ENCODE results near the gene PUSL1.

DNA sequence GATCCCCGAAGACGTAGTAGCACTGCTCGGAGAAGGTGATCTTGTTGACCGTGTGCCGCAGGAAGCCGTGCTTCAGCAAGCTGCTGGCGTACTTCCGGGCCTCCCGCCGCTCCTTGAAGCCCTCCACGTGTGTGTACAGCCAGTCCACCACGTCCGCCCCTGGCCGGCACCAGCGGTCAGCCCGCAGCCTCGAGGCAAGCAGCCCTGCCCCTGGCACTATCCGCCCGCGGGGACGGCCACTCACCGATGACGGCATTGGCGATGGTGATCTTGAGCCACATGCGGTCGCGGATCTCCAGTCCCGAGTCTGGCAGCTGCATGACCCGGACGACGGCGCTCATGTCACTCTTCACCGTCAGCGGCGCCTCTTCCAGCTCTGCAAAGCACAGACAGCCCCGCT, 29.9 kb downstream of the PUSL1 start:
- TF ChIP-seq EZH2 (IDR thresholded peaks at IDR 0.05; ENCODE audit: insufficient read depth, poor library complexity, severe bottlenecking) (no peak), EZH2phosphoT487 (IDR thresholded peaks at IDR 0.05; ENCODE audit: insufficient read depth, low read depth) (no peak)
